Keratinocyte (primary cell): ENCODE data around the gene IRF2BP2.

Experiments used
- CTCF ChIP-seq, 3 experiments: IDR thresholded peaks in 1 of 3; conservative IDR thresholded peaks in 1 of 3; optimal IDR thresholded peaks in 1 of 3; 2 replicates in 2 of 3; 3 replicates in 1 of 3; pipeline versions ENCODE3 to v1.5.1; 2011; ENCODE audit warnings: low read length in 3 of 3, mild to moderate bottlenecking in 3 of 3, moderate library complexity in 2 of 3, control low read depth in 1 of 3, inconsistent platforms in 1 of 3; ENCODE audit not compliant: insufficient read depth in 2 of 3; ENCODE audit errors: extremely low read depth in 1 of 3
- EZH2 ChIP-seq: IDR thresholded peaks from one replicate; pipeline ENCODE4 v1.6.1; 2012; ENCODE audit warnings: inconsistent platforms, mild to moderate bottlenecking, low read length, moderate library complexity

- TF ChIP-seq EZH2 = no peak
- no peak for TF ChIP-seq CTCF (optimal IDR thresholded peaks at IDR 0.05 in 1 of 3, IDR thresholded peaks at IDR 0.05 in 1 of 3, conservative IDR thresholded peaks at IDR 0.05 in 1 of 3; ENCODE audit: extremely low read depth in 1 of 3, insufficient read depth in 2 of 3, low read length in 3 of 3)
These were observed 45.5 kb upstream of the IRF2BP2 start for GRCh38 chr1:234655328-234656069.
